HepG2 (cell line): ENCODE data around the gene KCNK17. TPM values are rescaled to one million over a fixed set of nuclear protein-coding genes. Genes with fewer than 3 reads are reported as not detected.

Experiments used
- AGO2 ChIP-seq: fragments of 200-400 bp; formaldehyde crosslinking; optimal IDR thresholded peaks from 2 replicates; pipeline ENCODE3; 2017; ENCODE audit warnings: mild to moderate bottlenecking, low read depth, low read length, moderate library complexity
- FIP1L1 ChIP-seq: fragments of 200-400 bp; formaldehyde crosslinking; IDR thresholded peaks from 2 replicates; pipeline ENCODE4 v1.6.1; 2018; ENCODE audit warnings: low read depth, mild to moderate bottlenecking, low read length, moderate library complexity, borderline replicate concordance; ENCODE audit not compliant: insufficient read depth
- MAFK ChIP-seq, 2 experiments: IDR thresholded peaks in 1 of 2; conservative IDR thresholded peaks in 1 of 2; 2 replicates each; pipeline ENCODE4 v1.6.1; 2011; ENCODE audit warnings: improper control_type of control experiment in 2 of 2, low read length in 2 of 2
- NCOA5 ChIP-seq: sonication (generic); formaldehyde crosslinking; IDR thresholded peaks from 2 replicates; pipeline ENCODE4 v1.4.0; 2020; ENCODE audit warnings: missing genetic modification reagents
- NFATC3 ChIP-seq: sonication (generic); formaldehyde crosslinking; IDR thresholded peaks from 2 replicates; pipeline ENCODE4 v1.5.1; 2020; ENCODE audit warnings: mild to moderate bottlenecking, missing genetic modification reagents
- PHF8 ChIP-seq: sonication (generic); formaldehyde crosslinking; IDR thresholded peaks from 2 replicates; pipeline ENCODE4 v1.5.0; 2020; ENCODE audit warnings: missing genetic modification reagents
- SMYD3 ChIP-seq: sonication (generic); formaldehyde crosslinking; IDR thresholded peaks from 2 replicates; pipeline ENCODE4 v1.8.1; 2023; ENCODE audit warnings: mild to moderate bottlenecking, missing genetic modification reagents
- TCF12 ChIP-seq, 2 experiments: fragments of 450-650 bp in 1 of 2; sonication (generic) in 1 of 2; formaldehyde crosslinking in 1 of 2; IDR thresholded peaks; 2 replicates each; pipeline versions ENCODE4 v1.6.1 to v1.8.0; 2017 to 2022; ENCODE audit warnings: antibody characterized with exemption in 1 of 2, mild to moderate bottlenecking in 1 of 2, missing genetic modification reagents in 1 of 2, moderate library complexity in 1 of 2
- TMF1 ChIP-seq: sonication (generic); formaldehyde crosslinking; IDR thresholded peaks from 2 replicates; pipeline ENCODE4 v1.8.1; 2022; ENCODE audit warnings: low read depth, missing genetic modification reagents
- ZNF24 ChIP-seq: fragments of 450-650 bp; IDR thresholded peaks from 2 replicates; pipeline ENCODE4 v1.6.1; 2017; ENCODE audit warnings: antibody characterized with exemption, mild to moderate bottlenecking
- ZNF274 ChIP-seq: sonication (generic); formaldehyde crosslinking; IDR thresholded peaks from 2 replicates; pipeline ENCODE4 v1.5.1; 2020; ENCODE audit warnings: mild to moderate bottlenecking, missing genetic modification reagents
- ZNF33A ChIP-seq: sonication (generic); formaldehyde crosslinking; IDR thresholded peaks from 2 replicates; pipeline ENCODE4 v1.5.1; 2020; ENCODE audit warnings: missing genetic modification reagents, mild to moderate bottlenecking, moderate library complexity, borderline replicate concordance
- ZNF607 ChIP-seq: sonication (generic); formaldehyde crosslinking; IDR thresholded peaks from 2 replicates; pipeline ENCODE4 v1.5.1; 2020; ENCODE audit warnings: missing genetic modification reagents, mild to moderate bottlenecking, borderline replicate concordance
- polyA plus RNA-seq, 8 experiments: library from polyadenylated mRNA; depleted of rRNA in 3 of 8; stranded (reverse) in 7 of 8; unstranded in 1 of 8; fragments of >200 nt; fragmentation: Illumina TruSeq in 4 of 8; extraction: Trizol in 4 of 8; gene quantifications; 2 replicates each; pipeline versions ENCODE4 v1.2.1 to v1.2.3, GENCODE V29; 2011 to 2016; ENCODE audit warnings: low read depth in 4 of 8, missing spikeins in 1 of 8, mixed read lengths in 1 of 8; ENCODE audit not compliant: insufficient read depth in 1 of 8
- total RNA-seq, 5 experiments: library from RNA; depleted of rRNA; stranded (reverse); fragments of >200 nt; fragmentation: Illumina TruSeq; extraction: Trizol; gene quantifications; 2 replicates each; pipeline ENCODE4 v1.2.3, GENCODE V29; 2016; ENCODE audit warnings: low read depth in 1 of 5
- TF ChIP-seq, protein P1 (sequence below): sonication (generic); formaldehyde crosslinking; IDR thresholded peaks from 2 replicates; pipeline ENCODE4 v1.8.1; 2022; ENCODE audit warnings: low read depth, mild to moderate bottlenecking, missing genetic modification reagents
- TF ChIP-seq, protein P2 (sequence below): sonication (generic); formaldehyde crosslinking; IDR thresholded peaks from 2 replicates; pipeline ENCODE4 v1.5.0; 2020; ENCODE audit warnings: missing genetic modification reagents
- TF ChIP-seq, protein P3 (sequence below): IDR thresholded peaks from 2 replicates; pipeline ENCODE4 v1.4.0; 2020; ENCODE audit warnings: mild to moderate bottlenecking, missing genetic modification reagents
- TF ChIP-seq, protein P4 (sequence below): sonication (generic); formaldehyde crosslinking; IDR thresholded peaks from 2 replicates; pipeline ENCODE4 v1.8.0; 2022; ENCODE audit warnings: mild to moderate bottlenecking, missing genetic modification reagents, moderate library complexity
- TF ChIP-seq, protein P5 (sequence below): sonication (generic); formaldehyde crosslinking; IDR thresholded peaks from 2 replicates; pipeline ENCODE4 v1.8.0; 2023; ENCODE audit warnings: mild to moderate bottlenecking, missing genetic modification reagents

The KCNK17 gene
- total and polyA plus RNA-seq, 2 of the 13 experiments (the other 11 are each of a cell fraction or from before 2014, with no cell fraction given): not detected

DNA sequence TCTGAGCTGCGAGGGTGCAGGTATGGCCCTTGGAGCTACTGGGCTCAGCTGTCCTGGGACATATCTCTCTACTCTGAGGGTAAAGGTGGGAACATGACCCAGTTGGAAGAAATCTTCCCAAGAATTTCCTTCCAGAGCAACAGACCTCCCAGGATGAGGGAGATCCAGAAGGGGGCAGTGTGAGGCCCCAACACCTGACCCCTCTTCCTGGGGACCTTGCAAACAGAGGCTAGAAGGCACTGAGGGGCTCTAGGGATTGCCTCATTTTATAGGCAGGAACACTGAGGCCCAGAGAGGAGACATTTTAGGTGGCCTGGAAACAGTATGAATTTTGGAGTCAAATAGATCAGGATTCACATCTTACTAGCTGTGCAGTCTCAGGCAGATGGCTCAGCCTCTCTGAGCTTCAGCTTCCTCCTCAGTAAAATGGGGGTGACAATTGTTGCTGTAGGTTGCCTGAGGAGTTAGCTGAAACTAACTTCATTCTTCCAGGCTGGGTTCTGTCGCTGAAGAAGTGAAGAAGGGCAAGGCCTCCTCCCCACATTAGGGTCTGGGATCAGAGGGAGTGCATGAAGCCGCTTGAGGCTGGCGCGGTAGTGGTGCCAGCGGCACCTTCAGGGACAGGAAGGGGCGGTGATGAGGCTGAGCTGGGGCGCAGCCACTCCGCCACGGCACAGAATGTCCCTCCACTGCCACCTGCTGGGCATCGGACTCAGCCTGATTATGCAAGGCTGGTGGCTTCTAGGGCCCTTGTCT lies 11.4 kb downstream of the KCNK17 start (continued):
- no peak for TF ChIP-seq ZNF33A (CRISPR knock-in tag)
- no peak for TF ChIP-seq PHF8 (CRISPR knock-in tag)
- TF ChIP-seq SMYD3 (CRISPR knock-in tag): no peak
- TF ChIP-seq, protein P1, sequence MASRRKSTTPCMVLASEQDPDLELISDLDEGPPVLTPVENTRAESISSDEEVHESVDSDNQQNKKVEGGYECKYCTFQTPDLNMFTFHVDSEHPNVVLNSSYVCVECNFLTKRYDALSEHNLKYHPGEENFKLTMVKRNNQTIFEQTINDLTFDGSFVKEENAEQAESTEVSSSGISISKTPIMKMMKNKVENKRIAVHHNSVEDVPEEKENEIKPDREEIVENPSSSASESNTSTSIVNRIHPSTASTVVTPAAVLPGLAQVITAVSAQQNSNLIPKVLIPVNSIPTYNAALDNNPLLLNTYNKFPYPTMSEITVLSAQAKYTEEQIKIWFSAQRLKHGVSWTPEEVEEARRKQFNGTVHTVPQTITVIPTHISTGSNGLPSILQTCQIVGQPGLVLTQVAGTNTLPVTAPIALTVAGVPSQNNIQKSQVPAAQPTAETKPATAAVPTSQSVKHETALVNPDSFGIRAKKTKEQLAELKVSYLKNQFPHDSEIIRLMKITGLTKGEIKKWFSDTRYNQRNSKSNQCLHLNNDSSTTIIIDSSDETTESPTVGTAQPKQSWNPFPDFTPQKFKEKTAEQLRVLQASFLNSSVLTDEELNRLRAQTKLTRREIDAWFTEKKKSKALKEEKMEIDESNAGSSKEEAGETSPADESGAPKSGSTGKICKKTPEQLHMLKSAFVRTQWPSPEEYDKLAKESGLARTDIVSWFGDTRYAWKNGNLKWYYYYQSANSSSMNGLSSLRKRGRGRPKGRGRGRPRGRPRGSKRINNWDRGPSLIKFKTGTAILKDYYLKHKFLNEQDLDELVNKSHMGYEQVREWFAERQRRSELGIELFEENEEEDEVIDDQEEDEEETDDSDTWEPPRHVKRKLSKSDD (CRISPR knock-in tag): no peak
- no peak for TF ChIP-seq TCF12 (IDR thresholded peaks at IDR 0.05)
- TF ChIP-seq TCF12 (CRISPR knock-in tag; IDR thresholded peaks at IDR 0.05): no peak
- TF ChIP-seq, protein P2, sequence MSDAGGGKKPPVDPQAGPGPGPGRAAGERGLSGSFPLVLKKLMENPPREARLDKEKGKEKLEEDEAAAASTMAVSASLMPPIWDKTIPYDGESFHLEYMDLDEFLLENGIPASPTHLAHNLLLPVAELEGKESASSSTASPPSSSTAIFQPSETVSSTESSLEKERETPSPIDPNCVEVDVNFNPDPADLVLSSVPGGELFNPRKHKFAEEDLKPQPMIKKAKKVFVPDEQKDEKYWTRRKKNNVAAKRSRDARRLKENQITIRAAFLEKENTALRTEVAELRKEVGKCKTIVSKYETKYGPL (CRISPR knock-in tag): peak; percentile 87; the same call in 1 of the 2 replicates
- TF ChIP-seq TMF1 (CRISPR knock-in tag): no peak
- TF ChIP-seq, protein P3, sequence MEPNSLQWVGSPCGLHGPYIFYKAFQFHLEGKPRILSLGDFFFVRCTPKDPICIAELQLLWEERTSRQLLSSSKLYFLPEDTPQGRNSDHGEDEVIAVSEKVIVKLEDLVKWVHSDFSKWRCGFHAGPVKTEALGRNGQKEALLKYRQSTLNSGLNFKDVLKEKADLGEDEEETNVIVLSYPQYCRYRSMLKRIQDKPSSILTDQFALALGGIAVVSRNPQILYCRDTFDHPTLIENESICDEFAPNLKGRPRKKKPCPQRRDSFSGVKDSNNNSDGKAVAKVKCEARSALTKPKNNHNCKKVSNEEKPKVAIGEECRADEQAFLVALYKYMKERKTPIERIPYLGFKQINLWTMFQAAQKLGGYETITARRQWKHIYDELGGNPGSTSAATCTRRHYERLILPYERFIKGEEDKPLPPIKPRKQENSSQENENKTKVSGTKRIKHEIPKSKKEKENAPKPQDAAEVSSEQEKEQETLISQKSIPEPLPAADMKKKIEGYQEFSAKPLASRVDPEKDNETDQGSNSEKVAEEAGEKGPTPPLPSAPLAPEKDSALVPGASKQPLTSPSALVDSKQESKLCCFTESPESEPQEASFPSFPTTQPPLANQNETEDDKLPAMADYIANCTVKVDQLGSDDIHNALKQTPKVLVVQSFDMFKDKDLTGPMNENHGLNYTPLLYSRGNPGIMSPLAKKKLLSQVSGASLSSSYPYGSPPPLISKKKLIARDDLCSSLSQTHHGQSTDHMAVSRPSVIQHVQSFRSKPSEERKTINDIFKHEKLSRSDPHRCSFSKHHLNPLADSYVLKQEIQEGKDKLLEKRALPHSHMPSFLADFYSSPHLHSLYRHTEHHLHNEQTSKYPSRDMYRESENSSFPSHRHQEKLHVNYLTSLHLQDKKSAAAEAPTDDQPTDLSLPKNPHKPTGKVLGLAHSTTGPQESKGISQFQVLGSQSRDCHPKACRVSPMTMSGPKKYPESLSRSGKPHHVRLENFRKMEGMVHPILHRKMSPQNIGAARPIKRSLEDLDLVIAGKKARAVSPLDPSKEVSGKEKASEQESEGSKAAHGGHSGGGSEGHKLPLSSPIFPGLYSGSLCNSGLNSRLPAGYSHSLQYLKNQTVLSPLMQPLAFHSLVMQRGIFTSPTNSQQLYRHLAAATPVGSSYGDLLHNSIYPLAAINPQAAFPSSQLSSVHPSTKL: peak; percentile 30; the same call in 1 of the 2 replicates
- 0 out of 2 replicates have a peak, but pooled peaks have one; percentile 35 for TF ChIP-seq ZNF274 (CRISPR knock-in tag)
- TF ChIP-seq FIP1L1: no peak
- TF ChIP-seq, protein P4, sequence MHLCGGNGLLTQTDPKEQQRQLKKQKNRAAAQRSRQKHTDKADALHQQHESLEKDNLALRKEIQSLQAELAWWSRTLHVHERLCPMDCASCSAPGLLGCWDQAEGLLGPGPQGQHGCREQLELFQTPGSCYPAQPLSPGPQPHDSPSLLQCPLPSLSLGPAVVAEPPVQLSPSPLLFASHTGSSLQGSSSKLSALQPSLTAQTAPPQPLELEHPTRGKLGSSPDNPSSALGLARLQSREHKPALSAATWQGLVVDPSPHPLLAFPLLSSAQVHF (CRISPR knock-in tag): no peak
- no peak for TF ChIP-seq NFATC3 (CRISPR knock-in tag)
- no peak for TF ChIP-seq AGO2
- TF ChIP-seq, protein P5, sequence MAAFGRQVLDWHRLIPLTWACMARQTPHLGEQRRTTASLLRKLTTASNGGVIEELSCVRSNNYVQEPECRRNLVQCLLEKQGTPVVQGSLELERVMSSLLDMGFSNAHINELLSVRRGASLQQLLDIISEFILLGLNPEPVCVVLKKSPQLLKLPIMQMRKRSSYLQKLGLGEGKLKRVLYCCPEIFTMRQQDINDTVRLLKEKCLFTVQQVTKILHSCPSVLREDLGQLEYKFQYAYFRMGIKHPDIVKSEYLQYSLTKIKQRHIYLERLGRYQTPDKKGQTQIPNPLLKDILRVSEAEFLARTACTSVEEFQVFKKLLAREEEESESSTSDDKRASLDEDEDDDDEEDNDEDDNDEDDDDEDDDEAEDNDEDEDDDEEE (CRISPR knock-in tag): no peak
- TF ChIP-seq ZNF607 (CRISPR knock-in tag): no peak; the same call in 1 of the 2 replicates
- no peak for TF ChIP-seq NCOA5
- no peak for TF ChIP-seq ZNF24
- TF ChIP-seq MAFK (conservative IDR thresholded peaks at IDR 0.05 in 1 of 2, IDR thresholded peaks at IDR 0.05 in 1 of 2; ENCODE audit: low read length in 2 of 2): no peak
